ENCODE results near the gene CMTM4.

Gene CMTM4

GRCh38 chr16:66696669-66697630, at the start of gene CMTM4:
Gene CMTM4, minus strand, starts transcription at chr16:66696743. Its CDS starts 218 bp downstream, at chr16:66696525.
- peak; percentile 72 for DNase-seq (ENCODE audit: low read depth)

- DNase-seq (ENCODE audit: low read depth) = no peak
These were observed 49.5 kb upstream of the CMTM4 start for GRCh38 chr16:66746048-66746447.

GRCh38 chr16:66741950-66742808, 45.6 kb upstream of the CMTM4 start:
- DNase-seq (ENCODE audit: low read depth) = no peak

GRCh38 chr16:66741169-66741900, 44.8 kb upstream of the CMTM4 start:
- no peak for DNase-seq (ENCODE audit: low read depth)

- DNase-seq (ENCODE audit: low read depth) = no peak
These were observed 44.0 kb upstream of the CMTM4 start for GRCh38 chr16:66740533-66740932.

GRCh38 chr16:66740010-66740409, 43.5 kb upstream of the CMTM4 start:
- DNase-seq (ENCODE audit: low read depth) = no peak

- DNase-seq (ENCODE audit: low read depth) = no peak
These were observed 39.3 kb upstream of the CMTM4 start for GRCh38 chr16:66735891-66736290.

- DNase-seq (ENCODE audit: low read depth) = no peak
These were observed 34.6 kb upstream of the CMTM4 start for GRCh38 chr16:66731101-66731500.

- DNase-seq (ENCODE audit: low read depth) = no peak
These were observed 32.3 kb upstream of the CMTM4 start for GRCh38 chr16:66728804-66729203.

- no peak for DNase-seq (ENCODE audit: low read depth)
These were observed 31.7 kb upstream of the CMTM4 start for GRCh38 chr16:66728117-66728787.

GRCh38 chr16:66720766-66721165, 24.2 kb upstream of the CMTM4 start:
- no peak for DNase-seq (ENCODE audit: low read depth)

- DNase-seq (ENCODE audit: low read depth) = no peak
These were observed 22.7 kb upstream of the CMTM4 start for GRCh38 chr16:66719246-66719645.

- DNase-seq (ENCODE audit: low read depth) = no peak
These were observed 21.2 kb upstream of the CMTM4 start for GRCh38 chr16:66717776-66718175.

GRCh38 chr16:66717112-66717675, 20.7 kb upstream of the CMTM4 start:
- DNase-seq (ENCODE audit: low read depth) = no peak

GRCh38 chr16:66714654-66715307, 18.2 kb upstream of the CMTM4 start:
- DNase-seq (ENCODE audit: low read depth) = no peak

GRCh38 chr16:66714062-66714461, 17.5 kb upstream of the CMTM4 start:
- DNase-seq (ENCODE audit: low read depth) = no peak

GRCh38 chr16:66713076-66713475, 16.5 kb upstream of the CMTM4 start:
- DNase-seq (ENCODE audit: low read depth) = no peak

- DNase-seq (ENCODE audit: low read depth) = no peak
These were observed 16.0 kb upstream of the CMTM4 start for GRCh38 chr16:66712512-66712911.

- DNase-seq (ENCODE audit: low read depth) = no peak
These were observed 15.0 kb upstream of the CMTM4 start for GRCh38 chr16:66711581-66711980.

- no peak for DNase-seq (ENCODE audit: low read depth)
These were observed 9.9 kb upstream of the CMTM4 start for GRCh38 chr16:66706506-66706880.
